SHP77 (cell line): ENCODE measurements around the gene LARGE2.

Source experiments
- DNase-seq, 2 experiments: peaks; one replicate each; lab custom pipeline; 2025; lab: John Stamatoyannopoulos, UW

Gene LARGE2

GRCh38 chr11:45913942-45914635 lies 8.4 kb upstream of the LARGE2 start:
- DNase-seq, result no peak

GRCh38 chr11:45915446-45915845 lies 7.0 kb upstream of the LARGE2 start:
- DNase-seq, result no peak

DNA sequence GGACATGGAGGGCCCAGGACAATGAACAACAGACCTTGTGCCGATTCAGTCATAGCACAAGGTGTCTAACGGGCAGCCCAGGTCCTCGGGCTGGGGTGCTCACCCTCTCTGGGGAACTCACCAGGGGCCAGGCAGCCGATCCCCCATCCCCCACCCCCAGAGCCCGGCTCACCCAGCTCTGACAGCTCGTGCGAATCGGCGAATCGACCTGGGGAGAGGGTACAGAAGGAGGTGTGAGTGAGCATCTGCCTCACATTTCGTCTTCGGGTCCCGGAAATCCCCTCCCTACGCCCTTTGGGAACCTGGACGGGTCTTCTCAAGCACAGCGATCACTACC lies 5.2 kb upstream of the LARGE2 start:
- DNase-seq, result no peak

GRCh38 chr11:45917623-45918330 lies 4.7 kb upstream of the LARGE2 start, which contains the start of gene PEX16:
TSS of gene PEX16 (minus strand) at chr11:45917877. CDS start at chr11:45917811, 66 bp downstream.
- peak; percentile 97 to 98 for DNase-seq

GRCh38 chr11:45918331-45918941 lies 4.0 kb upstream of the LARGE2 start:
- DNase-seq, result peak; percentile 83 to 86

- DNase-seq, result no peak
Observed at GRCh38 chr11:45918962-45919675, 3.3 kb upstream of the LARGE2 start.

DNA sequence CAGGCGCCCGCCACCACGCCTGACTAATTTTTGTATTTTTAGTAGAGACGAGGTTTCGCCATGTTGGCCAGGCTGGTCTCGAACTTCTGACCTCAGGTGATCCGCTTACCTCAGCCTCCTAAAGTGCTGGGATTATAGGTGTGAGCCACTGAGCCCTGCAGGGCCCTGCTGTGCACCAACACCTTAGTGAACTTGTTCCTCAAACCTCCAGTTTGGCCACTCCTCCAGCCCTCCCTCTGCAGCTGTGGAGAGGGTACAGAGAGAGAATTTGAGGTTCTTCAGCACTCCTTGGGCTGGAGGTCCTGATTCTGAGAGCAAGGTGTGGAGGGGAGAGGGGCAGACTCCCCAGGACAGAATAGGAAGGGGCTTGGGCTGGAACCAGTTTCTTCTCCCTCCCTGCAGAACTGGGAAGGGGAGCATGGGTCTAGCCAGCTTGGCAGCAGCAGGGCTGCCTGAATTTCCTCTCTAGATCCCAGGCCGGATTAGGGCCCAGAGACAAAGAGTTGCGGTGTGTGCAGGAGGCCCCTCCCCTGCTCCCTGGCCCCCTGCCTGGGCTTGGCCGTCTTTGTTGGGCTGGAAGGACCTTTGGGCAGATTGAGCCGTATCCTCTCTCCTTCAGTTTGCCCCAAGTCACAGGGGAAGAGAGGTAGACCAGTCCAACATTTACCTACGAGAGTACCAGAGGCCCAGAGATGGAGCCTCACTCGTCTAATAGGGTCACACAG lies 2.5 kb upstream of the LARGE2 start:
- DNase-seq, result no peak

- DNase-seq, result no peak
Observed at GRCh38 chr11:45920531-45921477, 1.7 kb upstream of the LARGE2 start.

GRCh38 chr11:45921561-45922424 lies 663 bp upstream of the LARGE2 start:
- peak; percentile 18 to 57 for DNase-seq

GRCh38 chr11:45924036-45924915 lies 1.8 kb downstream of the LARGE2 start:
- DNase-seq, result no peak

DNA sequence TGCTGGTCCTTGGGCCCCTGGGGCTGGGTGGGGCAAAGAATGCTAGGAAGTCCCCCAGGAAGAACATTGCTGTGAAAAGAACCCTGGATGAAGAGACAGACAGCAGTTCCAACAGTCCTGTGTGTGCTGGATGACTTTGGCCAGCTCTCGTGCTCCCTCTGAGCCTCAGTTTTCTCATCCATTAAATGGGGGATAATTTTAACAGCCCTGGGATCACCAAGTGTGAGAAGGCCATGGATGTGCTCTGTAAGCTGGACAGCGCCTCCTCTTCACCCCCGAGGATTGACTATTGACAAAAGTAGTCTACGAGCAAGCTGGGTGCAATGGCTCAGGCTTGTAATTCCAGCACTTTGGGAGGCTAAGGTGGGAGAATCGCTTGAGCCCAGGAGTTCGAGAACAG lies 2.5 kb downstream of the LARGE2 start:
- DNase-seq, result no peak

DNA sequence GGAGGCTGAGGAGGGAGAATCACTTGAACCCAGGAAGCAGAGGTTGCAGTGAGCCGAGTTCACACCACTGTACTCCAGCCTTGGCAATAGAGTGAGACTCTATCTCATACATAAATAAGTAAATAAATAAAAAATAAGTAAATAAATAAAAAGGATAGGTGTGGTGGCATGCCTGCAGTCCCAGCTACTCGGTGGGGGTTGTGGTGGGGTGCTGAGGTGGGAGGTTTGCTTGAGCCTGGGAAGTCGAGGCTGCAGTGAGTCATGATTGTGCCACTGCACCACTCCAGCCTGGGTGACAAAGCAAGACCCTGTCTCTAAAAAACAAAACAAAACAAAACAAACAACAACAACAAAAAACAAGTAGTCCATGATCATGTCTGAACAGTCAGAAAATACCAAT lies 3.1 kb downstream of the LARGE2 start:
- no peak for DNase-seq

DNA sequence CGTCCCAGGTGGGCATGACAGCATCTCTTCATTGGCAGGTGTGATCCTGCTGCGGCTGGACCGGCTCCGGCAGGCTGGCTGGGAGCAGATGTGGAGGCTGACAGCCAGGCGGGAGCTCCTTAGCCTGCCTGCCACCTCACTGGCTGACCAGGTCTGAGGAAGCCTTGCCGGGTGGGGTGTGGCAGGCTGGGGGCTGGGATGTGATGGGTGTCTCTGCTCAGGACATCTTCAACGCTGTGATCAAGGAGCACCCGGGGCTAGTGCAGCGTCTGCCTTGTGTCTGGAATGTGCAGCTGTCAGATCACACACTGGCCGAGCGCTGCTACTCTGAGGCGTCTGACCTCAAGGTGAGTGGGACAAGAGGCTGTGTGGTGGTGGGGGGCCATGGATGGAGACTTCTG lies 3.5 kb downstream of the LARGE2 start:
- no peak for DNase-seq

DNA sequence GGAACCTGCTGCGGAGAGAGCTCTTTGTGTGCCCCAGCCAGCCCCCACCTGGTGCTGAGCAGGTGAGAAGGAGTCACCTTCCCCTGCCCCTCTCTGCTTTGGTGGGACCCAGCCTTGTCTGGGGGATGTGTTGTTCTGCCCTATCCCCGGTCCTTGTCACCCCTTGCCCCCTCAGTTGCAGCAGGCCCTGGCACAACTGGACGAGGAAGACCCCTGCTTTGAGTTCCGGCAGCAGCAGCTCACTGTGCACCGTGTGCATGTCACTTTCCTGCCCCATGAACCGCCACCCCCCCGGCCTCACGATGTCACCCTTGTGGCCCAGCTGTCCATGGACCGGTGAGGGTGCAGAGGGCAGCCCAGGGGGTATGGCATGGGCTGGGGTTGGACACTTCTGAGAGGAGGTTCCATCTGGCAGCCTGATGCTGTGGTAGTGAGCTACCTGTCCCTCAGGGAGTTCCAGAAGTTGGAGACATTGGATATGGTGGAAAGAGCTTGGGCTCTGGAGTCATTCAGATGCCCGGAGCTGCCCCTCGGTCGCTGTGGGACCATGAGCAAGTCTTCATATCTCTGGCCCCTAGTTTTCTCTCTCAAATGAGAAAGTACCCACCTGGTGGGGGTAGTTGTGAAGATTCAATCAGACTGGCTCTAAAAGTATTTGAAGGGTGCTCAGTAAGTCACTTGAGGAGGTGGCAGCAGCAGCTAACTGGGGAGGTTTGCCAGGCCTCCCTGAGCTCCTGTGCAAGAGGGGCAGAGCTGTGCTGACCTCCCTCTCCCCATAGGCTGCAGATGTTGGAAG lies 4.3 kb downstream of the LARGE2 start:
- no peak for DNase-seq

DNA sequence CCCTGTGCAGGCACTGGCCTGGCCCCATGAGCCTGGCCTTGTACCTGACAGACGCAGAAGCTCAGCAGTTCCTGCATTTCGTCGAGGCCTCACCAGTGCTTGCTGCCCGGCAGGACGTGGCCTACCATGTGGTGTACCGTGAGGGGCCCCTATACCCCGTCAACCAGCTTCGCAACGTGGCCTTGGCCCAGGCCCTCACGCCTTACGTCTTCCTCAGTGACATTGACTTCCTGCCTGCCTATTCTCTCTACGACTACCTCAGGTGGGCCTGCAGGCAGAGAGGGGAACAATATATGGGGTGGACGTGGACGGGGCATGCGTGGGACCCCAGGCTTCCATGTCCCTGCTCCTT lies 4.9 kb downstream of the LARGE2 start:
- no peak for DNase-seq

DNA sequence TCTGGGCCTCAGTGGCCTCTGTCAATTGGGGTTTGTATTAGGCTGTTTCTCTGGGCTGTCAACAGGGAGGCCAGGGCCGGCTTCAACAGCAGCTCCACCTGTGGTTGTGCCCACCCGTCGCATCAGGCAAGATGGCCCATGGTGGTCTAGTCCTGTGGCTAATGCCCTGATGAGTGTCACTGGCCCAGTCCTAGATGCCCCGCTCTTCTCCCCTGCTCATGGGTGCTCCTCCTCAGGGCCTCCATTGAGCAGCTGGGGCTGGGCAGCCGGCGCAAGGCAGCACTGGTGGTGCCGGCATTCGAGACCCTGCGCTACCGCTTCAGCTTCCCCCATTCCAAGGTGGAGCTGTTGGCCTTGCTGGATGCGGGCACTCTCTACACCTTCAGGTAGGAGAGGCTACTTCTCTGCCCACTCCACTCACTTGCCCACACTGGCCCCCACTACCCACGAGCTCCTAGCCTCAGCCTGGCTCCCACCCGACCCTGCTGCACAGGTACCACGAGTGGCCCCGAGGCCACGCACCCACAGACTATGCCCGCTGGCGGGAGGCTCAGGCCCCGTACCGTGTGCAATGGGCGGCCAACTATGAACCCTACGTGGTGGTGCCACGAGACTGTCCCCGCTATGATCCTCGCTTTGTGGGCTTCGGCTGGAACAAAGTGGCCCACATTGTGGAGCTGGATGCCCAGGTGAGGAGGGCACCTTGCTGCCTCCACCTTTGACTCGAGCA lies 5.4 kb downstream of the LARGE2 start:
- no peak for DNase-seq

- no peak for DNase-seq
Observed at GRCh38 chr11:45928535-45929215, 6.2 kb downstream of the LARGE2 start.
